A549 (cell line): ENCODE results near the gene NTRK2. TPM values are rescaled to one million over a fixed set of nuclear protein-coding genes. Genes with fewer than 3 reads are reported as not detected.

Source experiments
- ATAC-seq, 2 experiments: fragments of 200-7000 bp in 1 of 2; fragments of >200 bp in 1 of 2; cut with Nextera tagmentation in 1 of 2; cut with Tn5 transposase in 1 of 2; 3 replicates each; pipeline versions ENCODE4 v1.8.0 to v1.9.1; 2018 to 2020; ENCODE audit warnings: mild to moderate bottlenecking in 1 of 2, moderate library complexity in 1 of 2
- CTCF ChIA-PET: fragments of 300-600 bp; sonication (Branson Sonifier 250); formaldehyde crosslinking; extraction: SDS; loops from one replicate; lab custom pipeline; 2021; ENCODE audit warnings: antibody characterized with exemption, inconsistent platforms; lab: Yijun Ruan, JAX
- POLR2A ChIA-PET: fragments of 350-600 bp; formaldehyde crosslinking; extraction: SDS; loops from one replicate; lab custom pipeline; 2021; ENCODE audit warnings: antibody characterized with exemption, inconsistent platforms; lab: Yijun Ruan, JAX
- DNase-seq, 2 experiments: peaks; one replicate each; pipeline versions ENCODE4 v3.0.0 to v3.0.0-alpha.2; 2011 to 2016; ENCODE audit warnings: low read depth in 1 of 2, low spot score in 1 of 2
- FAIRE-seq: peaks from 2 replicates; lab custom pipeline; 2011; peaks lifted over from hg19 to GRCh38; lab: Jason Lieb, UNC
- H3K27ac ChIP-seq, 2 experiments: fragments of >200 bp; sonication (Bioruptor Twin); formaldehyde crosslinking; 3 replicates each; pipeline ENCODE4 v1.5.1; 2016 to 2017
- H3K4me1 ChIP-seq: fragments of >200 bp; sonication (Bioruptor Twin); formaldehyde crosslinking; 3 replicates; pipeline ENCODE4 v1.6.1; 2016
- H3K4me2 ChIP-seq: fragments of >200 bp; sonication (Bioruptor Twin); formaldehyde crosslinking; 3 replicates; pipeline ENCODE4 v1.6.1; 2016
- H3K4me3 ChIP-seq: fragments of >200 bp; sonication (Bioruptor Twin); formaldehyde crosslinking; 3 replicates; pipeline ENCODE4 v1.5.1; 2016
- H3K9me3 ChIP-seq: fragments of >200 bp; sonication (Bioruptor Twin); formaldehyde crosslinking; 3 replicates; pipeline ENCODE4 v1.6.1; 2016
- CHD2 ChIP-seq: fragments of 150-350 bp; IDR thresholded peaks from 2 replicates; pipeline ENCODE4 v1.6.1; 2014; ENCODE audit warnings: low read length; ENCODE audit not compliant: partially characterized antibody
- EHMT2 ChIP-seq: fragments of 200-600 bp; sonication (generic); IDR thresholded peaks from 2 replicates; pipeline ENCODE4 v1.6.1; 2016; ENCODE audit warnings: antibody characterized with exemption, low read depth, mild to moderate bottlenecking, moderate library complexity
- FOSB ChIP-seq: fragments of 250-450 bp; sonication (Bioruptor Pico); IDR thresholded peaks from 2 replicates; pipeline ENCODE4 v1.5.0; 2020; ENCODE audit warnings: mild to moderate bottlenecking, moderate library complexity
- HEYL ChIP-seq: fragments of 250-450 bp; sonication (Bioruptor Pico); IDR thresholded peaks from 2 replicates; pipeline ENCODE4 v1.8.0; 2021; ENCODE audit warnings: mild to moderate bottlenecking, moderate library complexity
- HOXA7 ChIP-seq: fragments of 250-450 bp; sonication (Bioruptor Pico); IDR thresholded peaks from 2 replicates; pipeline ENCODE4 v1.5.0; 2020; ENCODE audit warnings: mild to moderate bottlenecking, moderate library complexity
- KDM5A ChIP-seq: fragments of 200-600 bp; sonication (generic); IDR thresholded peaks from 2 replicates; pipeline ENCODE4 v1.6.1; 2016; ENCODE audit warnings: antibody characterized with exemption, mild to moderate bottlenecking
- MAFK ChIP-seq: fragments of 450-650 bp; IDR thresholded peaks from 2 replicates; pipeline ENCODE4 v1.6.1; 2014; ENCODE audit not compliant: partially characterized antibody
- MAZ ChIP-seq: fragments of 150-350 bp; IDR thresholded peaks from 2 replicates; pipeline ENCODE4 v1.6.1; 2014; ENCODE audit warnings: antibody characterized with exemption, low read depth, low read length, borderline replicate concordance
- NPAS2 ChIP-seq: fragments of 250-450 bp; sonication (Bioruptor Pico); IDR thresholded peaks from 2 replicates; pipeline ENCODE4 v1.8.0; 2022; ENCODE audit warnings: mild to moderate bottlenecking, moderate library complexity, borderline replicate concordance
- NR3C1 ChIP-seq: fragments of >200 bp; sonication (Bioruptor Twin); formaldehyde crosslinking; IDR thresholded peaks from 3 replicates; pipeline ENCODE4 v1.6.1; 2017
- PBX3 ChIP-seq: IDR thresholded peaks from 2 replicates; pipeline ENCODE4 v1.6.1; 2012
- POLR2AphosphoS2 ChIP-seq: conservative IDR thresholded peaks from 2 replicates; pipeline ENCODE4 v1.6.1; 2012; ENCODE audit warnings: low read length, improper control_type of control experiment, inconsistent platforms
- RARB ChIP-seq: fragments of 250-450 bp; sonication (Bioruptor Pico); IDR thresholded peaks from 2 replicates; pipeline ENCODE4 v1.8.0; 2021; ENCODE audit warnings: mild to moderate bottlenecking, moderate library complexity
- RCOR1 ChIP-seq: fragments of 150-350 bp; IDR thresholded peaks from 2 replicates; pipeline ENCODE4 v1.6.1; 2014; ENCODE audit warnings: antibody characterized with exemption, low read length, low read depth
- REST ChIP-seq: fragments of 200-600 bp; sonication (generic); IDR thresholded peaks from 2 replicates; pipeline ENCODE4 v1.6.1; 2016; ENCODE audit warnings: antibody characterized with exemption, mild to moderate bottlenecking, moderate library complexity
- ZC3H11A ChIP-seq: fragments of 450-650 bp; IDR thresholded peaks from 2 replicates; pipeline ENCODE4 v1.6.1; 2014; ENCODE audit warnings: antibody characterized with exemption, mild to moderate bottlenecking
- ZSCAN20 ChIP-seq: fragments of 250-450 bp; sonication (Bioruptor Pico); IDR thresholded peaks from 2 replicates; pipeline ENCODE4 v1.8.0; 2022; ENCODE audit warnings: mild to moderate bottlenecking, moderate library complexity
- WGBS: methylation state at CpG from one replicate; pipeline ENCODE4 v1.1.6; 2017; ENCODE audit errors: missing lambda C conversion rate; 5-methylcytosine and 5-hydroxymethylcytosine counted together
- polyA plus RNA-seq, 4 experiments: library from polyadenylated mRNA; depleted of rRNA in 3 of 4; stranded (reverse); fragments of >200 nt; fragmentation: RNase III in 1 of 4; extraction: RNeasy Plus Mini Kit Qiagen cat#74134 plus additional on column Dnase treatment in 1 of 4; gene quantifications; 2 replicates in 3 of 4; 3 replicates in 1 of 4; pipeline ENCODE4 v1.2.3, GENCODE V29; 2011 to 2017
- TF ChIP-seq, protein P1 (sequence below): fragments of 450-650 bp; IDR thresholded peaks from 2 replicates; pipeline ENCODE4 v1.6.1; 2014; ENCODE audit warnings: antibody characterized with exemption
- TF ChIP-seq, protein P2 (sequence below): fragments of 150-350 bp; IDR thresholded peaks from 2 replicates; pipeline ENCODE4 v1.6.1; 2014; ENCODE audit warnings: low read depth, mild to moderate bottlenecking, low read length
- TF ChIP-seq, protein P3 (sequence below): fragments of >200 bp; sonication (Bioruptor Twin); formaldehyde crosslinking; IDR thresholded peaks from 2 replicates; pipeline ENCODE4 v1.6.1; 2016

NTRK2 gene
- polyA plus RNA-seq, 2 of the 4 experiments (the other 2 are of a cell fraction): 0.03 TPM

- FAIRE-seq: no peak
- DNase-seq: peak; percentile 20 to 63
- peaks cover 10% of the 10 kb centered on the region; the same call in 2 of the 3 replicates for H3K4me1 ChIP-seq
- TF ChIP-seq HEYL (no peak), CHD2 (no peak), PBX3 (no peak), RARB (no peak), ZC3H11A (no peak), MAZ (no peak)
- TF ChIP-seq, protein P1, sequence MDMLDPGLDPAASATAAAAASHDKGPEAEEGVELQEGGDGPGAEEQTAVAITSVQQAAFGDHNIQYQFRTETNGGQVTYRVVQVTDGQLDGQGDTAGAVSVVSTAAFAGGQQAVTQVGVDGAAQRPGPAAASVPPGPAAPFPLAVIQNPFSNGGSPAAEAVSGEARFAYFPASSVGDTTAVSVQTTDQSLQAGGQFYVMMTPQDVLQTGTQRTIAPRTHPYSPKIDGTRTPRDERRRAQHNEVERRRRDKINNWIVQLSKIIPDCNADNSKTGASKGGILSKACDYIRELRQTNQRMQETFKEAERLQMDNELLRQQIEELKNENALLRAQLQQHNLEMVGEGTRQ: no peak
- TF ChIP-seq, protein P2, sequence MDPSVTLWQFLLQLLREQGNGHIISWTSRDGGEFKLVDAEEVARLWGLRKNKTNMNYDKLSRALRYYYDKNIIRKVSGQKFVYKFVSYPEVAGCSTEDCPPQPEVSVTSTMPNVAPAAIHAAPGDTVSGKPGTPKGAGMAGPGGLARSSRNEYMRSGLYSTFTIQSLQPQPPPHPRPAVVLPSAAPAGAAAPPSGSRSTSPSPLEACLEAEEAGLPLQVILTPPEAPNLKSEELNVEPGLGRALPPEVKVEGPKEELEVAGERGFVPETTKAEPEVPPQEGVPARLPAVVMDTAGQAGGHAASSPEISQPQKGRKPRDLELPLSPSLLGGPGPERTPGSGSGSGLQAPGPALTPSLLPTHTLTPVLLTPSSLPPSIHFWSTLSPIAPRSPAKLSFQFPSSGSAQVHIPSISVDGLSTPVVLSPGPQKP: no peak
- TF ChIP-seq, all 56 proteins: peak for 0
- no peak overlapping the region for H3K4me2 ChIP-seq
- WGBS: 49% methylated on average over 5 of the region's 5 CpGs
- no peak overlapping the region for H3K27ac ChIP-seq
- ATAC-seq: peak; percentile 39 to 67; a peak in 3 of 6 replicates
- no peak overlapping the region for H3K4me3 ChIP-seq
- POLR2A ChIA-PET: no interaction called here
- no peaks in the 10 kb centered on the region; the same call in 2 of the 3 replicates for H3K9me3 ChIP-seq
- CTCF ChIA-PET: interaction anchor here (1.0 to 4.8 kb wide), 4 partner anchors 10 to 662 kb away, joined by 3 to 20 read pairs (median 4); no protein-coding TSS in a partner anchor
Measured at GRCh38 chr9:84947412-84947972, 278.0 kb downstream of the NTRK2 start.

DNA sequence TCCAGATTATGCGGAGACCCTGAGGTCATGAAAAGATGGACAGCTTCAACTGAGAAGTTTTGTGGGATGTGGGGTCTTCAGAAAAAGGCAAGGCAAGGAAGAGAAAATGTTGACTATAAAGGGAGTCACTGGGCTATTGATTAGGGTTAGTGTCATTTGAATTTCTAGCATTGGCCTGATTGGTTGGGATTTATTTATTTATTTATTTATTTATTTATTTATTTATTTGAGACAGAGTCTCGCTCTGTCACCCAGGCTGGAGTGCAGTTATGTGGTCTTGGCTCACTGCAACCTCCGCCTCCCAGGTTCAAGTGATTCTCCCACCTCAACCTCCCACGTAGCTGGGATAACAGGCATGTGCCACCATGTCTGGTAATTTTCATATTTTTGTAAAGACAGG, 279.7 kb downstream of the NTRK2 start:
- H3K27ac ChIP-seq: no peak overlapping the region
- WGBS: 70% methylated on average over 4 of the region's 4 CpGs
- ChIA-PET POLR2A (no interaction called here), CTCF (interaction anchor here (0.9 to 4.8 kb wide), 5 partner anchors 12 to 310 kb away, joined by 3 to 20 read pairs (median 5); no protein-coding TSS in a partner anchor)
- no peak overlapping the region for H3K4me2 ChIP-seq
- H3K4me3 ChIP-seq: no peak overlapping the region
- H3K4me1 ChIP-seq: peaks cover 10% of the 10 kb centered on the region; the same call in 2 of the 3 replicates
- ATAC-seq (no peak), DNase-seq (no peak), FAIRE-seq (no peak)
- H3K9me3 ChIP-seq: no peaks in the 10 kb centered on the region; the same call in 2 of the 3 replicates
- no peak for TF ChIP-seq KDM5A
- no peak for TF ChIP-seq POLR2AphosphoS2
- TF ChIP-seq EHMT2: no peak
- TF ChIP-seq, protein P3, sequence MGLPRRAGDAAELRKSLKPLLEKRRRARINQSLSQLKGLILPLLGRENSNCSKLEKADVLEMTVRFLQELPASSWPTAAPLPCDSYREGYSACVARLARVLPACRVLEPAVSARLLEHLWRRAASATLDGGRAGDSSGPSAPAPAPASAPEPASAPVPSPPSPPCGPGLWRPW: no peak
- TF ChIP-seq RCOR1: no peak
- no peak for TF ChIP-seq FOSB (CRISPR knock-in tag)
- TF ChIP-seq NR3C1: no peak
- TF ChIP-seq RARB: no peak

DNA sequence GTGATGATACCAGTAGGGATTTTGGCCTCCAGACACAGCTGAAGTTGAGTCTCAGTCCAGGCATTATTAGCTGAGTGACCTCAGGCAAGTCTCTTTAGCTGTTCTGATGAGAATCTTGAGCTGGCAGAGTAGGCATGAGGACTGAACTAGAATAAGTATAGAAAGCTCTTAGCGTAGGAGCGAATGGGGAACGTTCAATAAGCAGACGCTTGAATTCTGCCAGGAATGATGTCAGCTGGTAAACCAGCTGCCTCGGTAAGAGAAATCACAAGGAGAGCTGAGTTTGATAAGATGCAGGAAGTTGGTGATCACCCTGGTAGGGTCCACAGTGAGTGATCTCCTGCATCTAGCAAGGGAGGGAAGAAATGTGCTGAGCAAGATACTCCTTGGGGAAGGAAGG, 280.4 kb downstream of the NTRK2 start:
- 85% methylated on average over 5 of the region's 5 CpGs for WGBS
- CTCF ChIA-PET: interaction anchor here (0.7 to 4.8 kb wide), 7 partner anchors 13 to 475 kb away, joined by 3 to 20 read pairs (median 3); partner anchors contain the start of gene NTRK2
- no peak for FAIRE-seq

More for the DNA sequence above, 280.4 kb downstream of the NTRK2 start:
- Histone ChIP-seq H3K9me3 (no peaks in the 10 kb centered on the region), H3K4me3 (no peak overlapping the region), H3K4me2 (no peak overlapping the region), H3K27ac (no peak overlapping the region), H3K4me1 (peaks cover 10% of the 10 kb centered on the region; the same call in 2 of the 3 replicates)
- POLR2A ChIA-PET: no interaction called here
- ATAC-seq (no peak), DNase-seq (no peak)
- TF ChIP-seq ZSCAN20 (CRISPR knock-in tag) (no peak), NPAS2 (CRISPR knock-in tag) (no peak), HOXA7 (CRISPR knock-in tag) (no peak), MAFK (no peak), KDM5A (no peak), REST (no peak)
